Cerebellar nuclear complex (tissue), 1 donor: ENCODE data around the gene DEFB112.

Experiments used
- DNase-seq, 2 experiments: peaks; one replicate each; lab custom pipeline; 2025; lab: John Stamatoyannopoulos, UW

The DEFB112 gene

DNA sequence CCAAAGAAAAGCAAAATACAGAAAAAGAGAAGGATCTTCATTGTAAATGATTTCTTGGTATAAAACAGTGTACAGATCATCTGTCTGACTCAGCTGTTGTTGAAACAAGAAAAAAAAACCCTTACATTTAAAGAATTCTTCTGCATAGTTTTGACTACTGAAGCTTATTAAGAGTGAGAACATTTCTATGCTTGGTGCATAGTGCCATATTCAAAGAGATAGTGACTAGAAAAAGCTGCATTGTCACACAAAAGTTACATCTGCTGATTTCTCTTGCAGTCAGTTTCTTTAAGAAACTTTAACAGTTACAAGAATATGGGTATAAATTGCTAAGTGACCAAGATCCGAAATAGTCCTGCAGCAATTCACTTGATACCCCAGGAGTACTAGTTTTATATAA lies at the start of gene DEFB112:
TSS of gene DEFB112 (minus strand) at position 101 of the 400 bp plus-strand sequence. CDS start at position 41, 60 bp downstream.
- no peak for DNase-seq

DNA sequence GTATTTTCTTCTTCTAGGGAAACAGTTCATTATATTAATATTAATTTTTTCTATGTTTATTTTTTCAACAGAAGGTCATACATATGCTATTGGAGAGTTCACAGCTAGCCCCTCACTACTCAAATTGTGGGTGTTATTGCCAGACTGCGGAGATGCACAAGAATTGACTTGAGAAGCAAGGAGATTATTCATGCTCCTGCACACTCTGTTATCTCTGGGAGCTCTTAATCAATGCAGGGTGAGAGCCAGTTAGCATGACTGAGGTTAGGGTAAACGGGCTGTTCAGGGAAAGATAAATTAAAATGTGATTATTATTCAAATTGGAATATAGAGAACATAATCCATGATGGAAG lies 48.9 kb upstream of the DEFB112 start:
- DNase-seq = no peak

GRCh38 chr6:50097966-50098640 lies 48.4 kb upstream of the DEFB112 start:
- no peak for DNase-seq

GRCh38 chr6:50096296-50096695 lies 46.6 kb upstream of the DEFB112 start:
- DNase-seq = no peak

- no peak for DNase-seq
These were observed 44.2 kb upstream of the DEFB112 start for GRCh38 chr6:50093938-50094272.

DNA sequence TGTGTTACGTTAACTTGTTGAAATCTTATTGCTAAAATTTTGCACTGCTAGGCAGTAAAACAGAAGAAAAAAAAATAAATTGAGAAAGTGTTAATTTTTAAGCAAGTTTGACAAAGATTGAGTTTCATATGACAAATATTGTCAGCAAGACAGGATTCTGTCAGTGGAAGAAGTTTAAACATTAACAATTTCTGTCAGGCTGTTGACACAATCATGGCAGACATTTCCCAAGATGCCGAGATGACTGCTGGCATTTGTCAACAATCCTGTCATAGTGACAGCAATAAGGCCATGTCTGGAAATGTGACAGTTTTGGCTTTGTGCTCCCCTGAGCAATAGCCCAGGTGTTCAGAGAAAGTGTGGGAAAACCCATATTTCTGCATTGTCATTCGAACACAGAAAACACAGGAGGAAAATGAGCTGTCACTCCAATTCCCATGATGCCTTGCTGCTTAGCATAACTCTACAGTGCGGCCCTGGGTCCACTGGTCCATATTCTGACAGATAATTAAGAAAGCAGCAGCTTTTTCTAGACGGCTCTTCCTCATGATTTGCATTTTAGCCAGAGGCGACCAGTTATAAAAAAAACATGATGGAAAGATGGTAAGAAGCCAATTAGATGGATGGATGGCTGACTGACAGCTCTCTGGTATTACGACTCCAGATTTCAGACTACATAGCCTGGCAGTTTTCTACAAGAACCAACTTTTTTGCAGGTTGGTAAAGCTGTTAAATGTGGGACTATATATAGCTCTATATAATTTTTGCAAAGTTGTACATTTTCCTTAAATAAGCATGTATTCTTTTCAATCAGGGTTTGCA lies 43.6 kb upstream of the DEFB112 start:
- DNase-seq = no peak

DNA sequence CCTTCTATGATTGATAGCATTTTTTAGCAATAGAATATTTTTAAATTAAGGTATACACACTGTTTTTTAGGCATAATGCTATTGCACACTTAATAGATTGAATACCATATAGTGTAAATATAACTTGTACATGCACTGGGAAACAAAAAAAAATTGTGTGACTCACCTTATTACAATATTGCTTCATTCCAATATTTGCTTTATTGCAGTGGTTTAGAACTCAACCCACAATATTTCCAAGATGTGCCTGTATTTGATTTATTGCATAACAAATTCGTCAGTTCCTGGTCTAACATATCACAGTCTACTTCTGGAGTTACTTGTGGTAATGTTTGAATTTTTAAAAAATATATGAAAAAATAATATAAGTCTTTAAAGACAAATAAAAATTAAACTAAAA lies 41.9 kb upstream of the DEFB112 start:
- DNase-seq = no peak

DNA sequence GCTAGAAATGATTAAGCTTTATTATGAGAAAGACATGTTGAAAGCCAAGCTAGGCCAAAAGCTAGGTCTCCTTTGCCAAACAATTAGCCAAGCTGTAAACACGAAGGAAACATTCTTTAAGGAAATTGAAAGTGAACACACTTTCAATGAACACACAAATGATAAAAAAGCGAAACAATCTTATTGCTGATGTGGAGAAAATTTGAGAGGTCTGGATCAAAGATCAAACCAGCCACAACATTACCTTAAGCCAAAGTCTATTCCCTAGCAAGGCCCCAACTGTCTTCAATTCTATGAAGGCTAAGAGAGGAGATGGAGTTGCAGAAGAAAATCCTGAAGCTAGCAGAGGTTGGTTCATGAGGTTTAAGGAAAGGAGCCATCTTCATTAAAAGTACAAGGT lies 40.2 kb upstream of the DEFB112 start:
- DNase-seq = no peak

GRCh38 chr6:50087231-50087954 lies 37.7 kb upstream of the DEFB112 start:
- DNase-seq = no peak

DNA sequence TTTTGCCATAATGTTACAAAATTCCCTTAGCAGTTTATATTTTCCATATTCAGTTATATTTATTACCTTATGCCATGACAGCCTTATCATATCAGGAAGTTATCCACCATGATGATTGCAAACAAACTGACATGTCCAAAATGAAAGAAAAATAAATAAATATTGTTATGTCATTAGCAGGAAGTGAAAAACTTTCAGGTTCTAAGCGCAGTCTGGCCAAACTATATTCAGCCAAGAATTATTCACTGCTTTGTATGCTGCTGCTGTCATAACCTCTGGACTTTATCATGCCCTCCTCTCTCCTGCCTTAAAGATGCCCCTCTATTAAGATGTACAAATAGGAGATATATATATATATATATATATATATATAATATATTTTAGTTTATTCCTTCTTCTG lies 27.7 kb upstream of the DEFB112 start:
- DNase-seq = no peak

DNA sequence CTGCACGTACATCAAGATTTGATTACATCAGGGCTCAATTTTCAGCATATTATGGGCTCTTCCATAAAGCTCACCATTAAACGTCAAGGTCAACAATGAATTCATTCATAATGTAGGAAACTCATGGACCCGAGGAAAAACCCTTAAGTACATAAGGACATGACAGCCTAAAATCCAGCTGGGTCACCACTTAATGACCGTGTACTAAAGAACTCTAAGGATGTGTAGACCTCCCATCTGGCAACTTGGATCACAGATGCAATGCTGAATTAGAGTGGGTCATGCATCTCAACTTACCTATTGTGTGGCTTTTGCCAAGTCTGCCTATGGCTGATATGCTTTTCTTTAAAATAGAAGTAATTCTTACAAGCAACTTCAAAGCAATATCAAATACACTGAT lies 26.7 kb upstream of the DEFB112 start:
- DNase-seq = no peak

DNA sequence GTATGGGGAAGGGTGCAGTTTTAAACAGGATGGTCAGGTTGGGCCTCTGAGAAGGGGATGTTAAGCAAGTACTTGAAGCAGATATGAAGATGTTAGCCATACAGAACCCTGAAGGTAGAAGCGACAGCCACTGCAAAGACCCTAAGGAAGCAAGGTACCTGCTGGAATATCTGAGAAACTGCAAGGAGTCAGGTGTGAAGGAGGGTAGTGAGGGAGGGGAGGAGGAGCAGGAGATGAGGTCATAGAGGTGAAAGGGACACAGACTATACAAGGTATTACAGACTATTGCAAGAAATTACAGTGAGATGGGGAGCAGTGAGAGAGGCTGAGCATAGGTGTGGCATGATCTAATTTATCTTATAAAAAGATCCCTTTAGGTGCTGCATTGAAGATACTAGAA lies 22.2 kb upstream of the DEFB112 start:
- DNase-seq = no peak

DNA sequence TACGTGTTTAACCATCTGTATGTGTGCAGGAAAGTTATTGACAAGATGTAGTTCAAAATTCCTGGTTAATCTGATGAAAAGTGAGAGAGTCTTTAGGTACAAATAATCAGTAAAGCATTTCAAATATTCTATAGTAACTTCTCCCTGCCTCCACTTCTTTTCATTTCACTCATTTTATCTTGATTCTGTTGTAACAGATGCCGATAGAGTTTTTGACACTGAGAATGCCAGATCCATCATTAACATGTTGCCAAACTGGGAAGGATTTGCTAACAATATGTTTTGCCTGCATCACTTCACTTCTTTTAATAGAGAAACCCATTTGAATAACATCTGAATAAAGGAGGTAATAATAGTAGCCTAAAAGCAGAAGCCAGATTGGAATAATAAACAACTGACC lies 20.4 kb upstream of the DEFB112 start:
- DNase-seq = no peak

GRCh38 chr6:50062051-50062450 lies 12.3 kb upstream of the DEFB112 start:
- DNase-seq = no peak

DNA sequence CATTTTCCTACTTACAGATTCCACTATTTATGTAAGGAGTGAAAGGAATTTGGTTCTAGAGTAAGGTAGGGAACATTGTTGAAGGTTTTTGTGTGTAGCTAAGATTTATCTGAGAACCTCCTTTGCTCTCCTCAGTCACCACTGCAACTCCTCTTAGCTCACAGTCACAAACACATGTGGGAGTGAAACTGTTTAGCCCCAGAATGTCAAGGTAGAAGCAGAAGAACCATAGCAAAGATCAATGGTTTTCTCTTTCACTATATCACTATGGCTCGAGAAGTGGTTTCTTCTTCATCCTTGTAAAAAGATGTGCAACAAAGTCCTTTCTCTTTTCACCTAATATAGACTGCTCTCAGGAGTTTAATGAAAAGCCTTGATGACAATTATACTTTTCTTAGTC lies 6.5 kb upstream of the DEFB112 start:
- DNase-seq = no peak

DNA sequence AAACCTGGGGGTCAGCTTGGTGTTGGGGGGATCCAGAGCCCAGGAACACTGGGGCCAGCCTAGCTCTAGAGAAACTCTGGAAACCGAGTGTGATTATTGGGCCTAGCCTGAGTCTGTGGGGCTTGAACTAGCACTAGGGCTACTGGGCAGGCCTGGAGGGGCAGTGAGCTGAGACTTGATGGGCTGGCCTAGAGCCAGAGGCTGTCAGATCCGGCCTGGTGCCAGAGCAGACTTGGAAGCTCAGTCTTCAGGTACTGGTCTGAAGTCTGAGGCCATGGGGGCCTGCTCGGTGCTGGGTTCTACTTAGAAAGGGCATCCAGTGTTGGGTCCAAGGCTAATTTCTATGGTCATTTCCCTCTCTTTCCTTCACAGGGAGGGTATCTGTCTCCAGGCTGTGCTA lies 2.7 kb downstream of the DEFB112 start:
- DNase-seq = no peak

DNA sequence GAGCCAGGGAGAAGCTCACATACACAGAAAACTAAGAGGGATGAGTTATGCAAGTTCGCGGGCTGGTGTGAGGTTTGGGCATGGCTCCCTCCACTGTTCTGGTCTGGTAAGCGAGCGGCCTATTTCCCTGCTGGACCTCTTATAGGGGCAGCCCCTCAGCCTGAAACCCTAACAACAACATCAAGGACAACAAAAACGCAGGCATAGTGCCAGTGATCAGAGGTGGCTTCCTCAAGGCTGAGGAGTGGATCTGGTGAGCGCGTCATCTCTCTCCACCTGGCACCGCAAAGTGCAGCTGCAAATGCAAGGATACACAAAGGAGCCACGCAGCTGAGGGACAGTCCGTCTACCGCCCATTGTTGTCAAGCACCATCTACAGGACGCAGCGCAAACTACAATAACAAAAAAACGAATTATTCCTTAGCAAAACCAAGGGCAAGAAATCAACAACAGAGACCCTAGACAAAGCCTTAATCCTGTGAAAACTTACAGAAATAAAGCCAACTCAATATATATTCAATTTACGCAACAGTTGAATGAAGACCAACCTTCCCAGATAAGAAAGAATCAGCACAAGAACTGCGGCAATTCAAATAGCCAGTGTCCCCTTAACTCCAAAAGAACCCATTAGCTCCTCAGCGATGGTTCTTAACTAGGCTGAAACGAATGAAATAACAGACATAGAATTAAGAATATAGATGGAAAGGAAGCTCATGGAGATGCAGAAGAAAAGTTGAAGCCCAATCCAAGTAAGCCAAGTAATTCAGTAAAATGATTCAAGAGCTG lies 18.8 kb downstream of the DEFB112 start:
- no peak for DNase-seq

DNA sequence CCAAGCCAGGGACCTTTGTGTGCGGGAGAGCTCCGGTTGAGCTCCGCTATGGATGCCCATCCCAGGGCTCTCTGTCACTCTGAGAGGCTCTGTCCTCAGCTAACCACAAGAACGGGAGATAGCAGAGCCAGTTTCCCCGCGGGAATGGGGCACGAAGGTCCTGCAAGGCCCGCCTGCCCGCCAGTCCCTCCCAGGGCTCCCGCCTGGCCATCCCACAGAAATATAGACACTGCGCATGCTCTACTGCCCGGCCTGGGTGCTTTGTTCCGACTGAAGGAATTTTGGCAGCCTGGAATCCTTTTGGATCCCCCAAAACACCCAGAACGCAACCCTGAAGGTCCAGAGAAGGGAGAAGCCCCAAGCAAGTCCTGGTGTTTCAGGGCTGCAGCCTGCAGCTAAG lies 19.4 kb downstream of the DEFB112 start:
- DNase-seq = no peak

DNA sequence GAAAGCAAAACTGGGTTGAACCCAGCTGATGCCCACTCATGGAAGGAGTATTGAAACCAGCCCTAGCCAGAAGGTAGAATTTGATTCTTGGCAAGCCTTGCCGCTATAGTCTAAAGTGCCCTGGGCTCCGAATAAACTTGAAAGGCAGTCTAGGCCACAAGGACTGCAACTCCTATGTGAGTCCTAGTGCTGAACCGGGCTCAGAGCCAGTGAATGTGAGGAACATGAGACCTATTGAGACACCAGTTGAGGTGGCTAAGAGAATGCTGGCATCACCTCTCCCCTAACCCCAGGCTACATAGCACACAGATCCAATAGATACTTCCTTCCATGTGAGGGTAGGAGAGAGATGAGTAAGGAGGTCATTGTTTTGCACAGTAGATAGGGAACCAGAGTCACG lies 24.5 kb downstream of the DEFB112 start:
- no peak for DNase-seq

DNA sequence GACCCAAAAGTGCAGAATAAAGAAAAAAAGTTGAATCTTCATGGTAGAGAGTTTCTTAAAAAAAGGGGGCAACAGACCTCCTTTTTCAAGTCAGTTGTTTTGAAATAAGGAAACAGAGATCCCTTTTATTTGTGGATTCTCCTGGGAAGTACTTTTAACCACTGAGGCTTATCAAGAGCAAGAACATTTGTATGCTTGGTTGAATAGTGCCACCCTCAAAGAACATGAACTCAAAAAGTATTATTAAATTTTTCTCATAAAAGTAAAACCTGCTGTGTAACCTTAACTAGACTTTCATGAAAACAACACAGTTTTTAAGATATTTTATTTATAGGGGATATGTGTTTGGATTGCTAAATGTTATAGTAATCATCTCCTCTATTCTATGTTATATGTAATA lies 27.8 kb downstream of the DEFB112 start, which contains the start of gene DEFB110:
TSS of gene DEFB110 (minus strand) at position 101 of the 400 bp plus-strand sequence. CDS start at position 42, 59 bp downstream.
- DNase-seq = no peak

DNA sequence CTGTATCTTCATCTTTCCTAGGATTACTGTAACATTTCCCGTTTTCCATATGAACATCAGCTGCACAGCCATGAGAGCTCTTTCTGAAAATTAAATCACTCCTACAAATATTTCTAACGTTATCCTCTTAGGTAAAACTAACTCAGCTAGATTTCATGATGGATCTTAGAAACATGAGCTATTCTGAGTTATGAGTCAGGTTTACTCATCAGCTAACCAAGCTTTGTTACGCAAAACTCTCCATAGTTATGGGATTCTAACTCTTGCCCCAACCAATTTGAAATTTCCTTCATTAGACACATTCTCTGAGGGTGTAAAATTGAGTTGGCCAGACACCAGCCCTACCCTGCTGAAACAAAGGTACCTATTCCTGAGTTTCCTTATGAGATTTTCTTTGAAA lies 41.9 kb downstream of the DEFB112 start:
- DNase-seq = no peak

DNA sequence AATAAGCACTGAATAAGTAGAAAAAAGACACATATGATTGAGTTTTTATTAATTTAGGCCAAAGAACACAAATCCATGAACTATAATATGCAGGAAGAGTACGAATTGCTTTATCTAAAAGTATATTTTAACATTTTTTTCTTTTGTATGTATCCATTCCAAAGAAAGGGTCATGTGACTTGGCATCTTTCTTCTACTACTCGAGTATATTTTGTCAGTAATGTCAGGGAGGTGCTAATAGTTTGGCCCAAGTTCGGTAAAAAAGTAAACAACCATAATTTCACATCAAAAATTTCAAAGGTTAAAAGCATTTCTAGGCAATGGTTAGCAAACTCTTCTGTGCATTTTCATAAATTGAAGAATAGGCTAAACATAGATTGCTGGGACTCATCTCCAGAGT lies 46.6 kb downstream of the DEFB112 start:
- DNase-seq = no peak
